GM23338 (cell line): ENCODE measurements around the gene BCORL1. TPM values are rescaled to one million over a fixed set of nuclear protein-coding genes. Genes with fewer than 3 reads are reported as not detected.

ENCODE experiments used
- polyA plus RNA-seq: library from polyadenylated mRNA; unstranded; fragments of >200 nt; fragmentation: Nextera tagmentation; extraction: Ambion mirVana; gene quantifications from 2 replicates; pipeline ENCODE4 v1.2.1, GENCODE V29; 2016
- total RNA-seq: library from RNA; depleted of rRNA; stranded (reverse); fragments of >200 nt; shearing (Covaris generic); gene quantifications from 2 replicates; pipeline ENCODE4 v1.2.3, GENCODE V29; 2014; rRNA removed

BCORL1 gene
- total and polyA plus RNA-seq, 2 experiments from 2014 or later: 2.6 to 2.7 TPM

Other genes starting within 250 kb of the BCORL1 start
- not detected in 2 replicates for gene XPNPEP2, start 243.7 kb upstream of the BCORL1 start, total RNA-seq
- gene XPNPEP2, start 243.7 kb upstream of the BCORL1 start, polyA plus RNA-seq: not detected in 2 replicates
- gene SASH3, start 202.7 kb upstream of the BCORL1 start, total RNA-seq: not detected in 2 replicates
- 0.18 and 0.26 TPM in 2 replicates for gene SASH3, start 202.7 kb upstream of the BCORL1 start, polyA plus RNA-seq
- gene ZDHHC9, start 138.7 kb upstream of the BCORL1 start, total RNA-seq: 17.6 and 19.1 TPM in 2 replicates
- 14.2 and 15.0 TPM in 2 replicates for gene ZDHHC9, start 138.7 kb upstream of the BCORL1 start, polyA plus RNA-seq
- 17.8 and 18.5 TPM in 2 replicates for gene UTP14A, start 76.5 kb upstream of the BCORL1 start, total RNA-seq
- 14.2 and 14.6 TPM in 2 replicates for gene UTP14A, start 76.5 kb upstream of the BCORL1 start, polyA plus RNA-seq
- 1.6 and 1.8 TPM in 2 replicates for gene ELF4, start 127.9 kb downstream of the BCORL1 start, total RNA-seq
- 0.42 and 0.50 TPM in 2 replicates for gene ELF4, start 127.9 kb downstream of the BCORL1 start, polyA plus RNA-seq
- gene AIFM1, start 183.2 kb downstream of the BCORL1 start, total RNA-seq: 29.6 and 42.2 TPM in 2 replicates
- gene AIFM1, start 183.2 kb downstream of the BCORL1 start, polyA plus RNA-seq: 47.3 and 49.3 TPM in 2 replicates
- 4.9 and 6.5 TPM in 2 replicates for gene RAB33A, start 189.3 kb downstream of the BCORL1 start, total RNA-seq
- gene RAB33A, start 189.3 kb downstream of the BCORL1 start, polyA plus RNA-seq: 4.7 and 5.5 TPM in 2 replicates